Dendritic cell treated with granulocyte-macrophage colony-stimulating factor and Interleukin-4, amounts not matched to agents 40 ng/mL and 50 ng/mL, for 4 days (primary cell): ENCODE measurements around the gene ETNPPL.

ENCODE experiments used
- H3K27ac Mint-ChIP-seq: one replicate; pipeline ENCODE4 v1.8.0; 2022; ENCODE audit warnings: mild to moderate bottlenecking, mixed read lengths
- H3K27me3 Mint-ChIP-seq: one replicate; pipeline ENCODE4 v1.8.0; 2022; ENCODE audit warnings: mild to moderate bottlenecking, mixed read lengths
- H3K36me3 Mint-ChIP-seq: one replicate; pipeline ENCODE4 v1.8.0; 2022; ENCODE audit warnings: low read depth, mixed read lengths
- H3K4me1 Mint-ChIP-seq: one replicate; pipeline ENCODE4 v1.8.0; 2022; ENCODE audit warnings: low read depth, mixed read lengths
- H3K4me3 Mint-ChIP-seq: one replicate; pipeline ENCODE4 v1.8.0; 2022; ENCODE audit warnings: mild to moderate bottlenecking, moderate library complexity, mixed read lengths
- H3K9me3 Mint-ChIP-seq: one replicate; pipeline ENCODE4 v1.8.0; 2022; ENCODE audit warnings: mixed read lengths
- intact Hi-C: fragments of 100-400 bp; cut with micrococcal nuclease; formaldehyde crosslinking; loops from one replicate; pipeline ENCODE4 v1.15.0; 2022

Gene ETNPPL

DNA sequence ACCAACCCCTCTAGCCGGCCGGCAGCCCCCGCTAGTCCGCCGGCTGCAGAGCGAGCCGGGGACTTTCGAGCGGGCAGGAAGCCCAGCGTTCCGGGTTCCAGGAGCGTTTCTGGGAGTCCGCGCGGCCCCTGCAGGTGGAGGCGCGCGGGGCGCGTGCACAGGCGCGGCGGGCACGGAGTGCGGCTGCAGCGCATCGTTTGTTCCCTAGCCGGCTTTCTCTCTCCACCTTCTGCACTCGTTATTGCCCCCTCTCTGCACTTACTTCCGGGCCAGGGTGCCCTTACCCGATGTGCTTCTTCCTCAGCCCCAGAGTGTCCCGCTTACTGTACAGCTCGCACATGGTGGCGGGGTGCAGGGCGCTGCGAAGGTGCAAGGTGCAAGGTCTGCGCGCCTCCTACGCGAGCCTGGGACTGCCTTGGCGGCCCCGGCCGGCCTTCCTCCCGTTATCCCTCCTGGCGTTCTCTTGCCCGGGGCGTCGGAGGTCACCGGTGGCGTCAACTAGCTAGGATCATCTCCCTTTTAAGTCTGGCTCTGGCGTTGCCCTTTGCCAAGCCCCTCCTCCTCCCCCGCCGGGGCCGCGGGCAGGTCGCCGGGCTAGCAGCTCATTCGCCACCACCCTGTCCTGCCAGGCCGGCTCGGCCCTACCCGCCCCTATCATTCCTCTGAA lies at the start of gene ETNPPL:
Gene ETNPPL (minus strand): TSS at position 495 of the 667 bp plus-strand sequence. CDS start 155 bp downstream, at position 340.
- peaks cover 50% of the 10 kb centered on the region for H3K27me3 Mint-ChIP-seq
- intact Hi-C loops: no loop called here
- H3K36me3 Mint-ChIP-seq: no peaks in the 10 kb centered on the region
- no peaks in the 10 kb centered on the region for H3K9me3 Mint-ChIP-seq
- peaks cover 11% of the 10 kb centered on the region for H3K4me1 Mint-ChIP-seq
- no peak within 1 kb of the TSS for H3K27ac Mint-ChIP-seq
- H3K4me3 Mint-ChIP-seq: peak within 1 kb of the TSS; percentile 28

DNA sequence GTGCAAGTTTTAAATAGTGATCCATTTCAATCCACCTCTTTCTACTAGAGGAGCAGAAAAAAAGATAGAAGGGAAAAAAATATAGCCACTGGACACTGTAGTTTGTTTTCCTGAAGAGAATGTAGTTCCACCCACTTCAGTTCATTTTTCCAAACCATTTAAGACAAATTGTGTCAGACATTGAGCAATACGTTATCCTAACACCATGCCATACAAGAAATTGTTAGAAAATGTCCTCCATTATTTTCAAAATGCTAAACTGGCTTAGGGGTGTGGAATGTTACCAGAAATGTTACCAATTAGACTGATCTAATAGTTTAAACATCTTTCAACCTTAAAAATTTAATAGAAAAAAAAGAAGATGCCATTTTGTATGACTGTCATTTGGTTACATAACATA lies 48.6 kb upstream of the ETNPPL start:
- no peaks in the 10 kb centered on the region for H3K4me1 Mint-ChIP-seq
- H3K9me3 Mint-ChIP-seq: no peaks in the 10 kb centered on the region
- no peaks in the 10 kb centered on the region for H3K36me3 Mint-ChIP-seq
- no peak overlapping the region for H3K27ac Mint-ChIP-seq
- intact Hi-C loops: no loop called here
- peaks cover 3% of the 10 kb centered on the region for H3K27me3 Mint-ChIP-seq
- H3K4me3 Mint-ChIP-seq: no peak overlapping the region

DNA sequence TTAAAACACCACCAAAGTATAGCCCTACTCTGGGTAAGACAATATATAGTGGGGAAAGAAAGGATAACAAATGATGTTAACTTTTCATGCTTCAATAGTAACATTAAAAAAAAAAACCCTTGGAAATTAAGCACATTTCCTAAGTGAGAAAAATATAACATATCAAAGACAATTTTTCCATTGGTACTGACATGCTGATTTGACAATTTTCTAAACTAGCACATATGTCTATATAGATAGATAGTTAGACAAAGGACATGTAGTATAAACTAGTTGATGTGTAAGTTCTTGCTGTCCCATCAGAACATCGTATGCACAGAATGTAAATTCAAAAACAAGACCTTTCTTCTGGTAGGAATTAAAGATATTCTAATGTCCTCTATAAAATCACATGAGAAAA lies 47.2 kb upstream of the ETNPPL start:
- Mint-ChIP-seq H3K9me3 (no peaks in the 10 kb centered on the region), H3K4me3 (no peak overlapping the region), H3K27ac (no peak overlapping the region), H3K27me3 (peaks cover 3% of the 10 kb centered on the region), H3K4me1 (no peaks in the 10 kb centered on the region), H3K36me3 (no peaks in the 10 kb centered on the region)
- intact Hi-C loops: no loop called here

DNA sequence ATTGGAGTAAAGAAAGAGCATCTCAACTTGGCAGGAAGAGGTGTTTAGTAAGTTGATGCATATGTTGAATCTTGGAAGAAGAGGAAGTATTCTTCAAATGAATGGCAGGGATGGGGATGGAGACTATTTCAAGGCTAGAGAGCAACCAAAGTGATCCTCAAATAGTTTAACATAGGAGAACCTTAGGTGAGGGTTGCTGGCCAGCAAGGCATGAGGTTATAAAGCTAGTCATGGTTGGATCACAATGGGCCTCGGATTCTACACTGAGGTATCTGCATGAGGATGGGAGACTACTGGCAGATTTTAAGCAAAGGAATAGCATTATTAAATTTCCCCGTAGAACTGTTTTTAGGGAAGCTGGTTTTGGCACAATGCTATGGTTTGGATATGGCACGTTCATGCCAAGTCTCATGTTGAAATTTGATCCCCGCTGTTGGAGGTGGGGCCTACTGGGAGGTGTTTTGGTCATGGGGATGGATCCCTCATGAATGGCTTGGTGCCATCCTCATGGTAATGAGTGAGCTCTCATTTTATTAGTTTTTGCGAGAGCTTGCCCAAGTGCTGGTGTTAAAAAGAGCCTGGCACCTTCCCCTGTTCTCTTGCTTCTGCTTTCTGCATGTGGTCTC lies 41.9 kb upstream of the ETNPPL start:
- no peaks in the 10 kb centered on the region for H3K4me1 Mint-ChIP-seq
- no peaks in the 10 kb centered on the region for H3K9me3 Mint-ChIP-seq
- no peak overlapping the region for H3K27ac Mint-ChIP-seq
- peaks cover 1% of the 10 kb centered on the region for H3K27me3 Mint-ChIP-seq
- H3K36me3 Mint-ChIP-seq: no peaks in the 10 kb centered on the region
- no peak overlapping the region for H3K4me3 Mint-ChIP-seq
- intact Hi-C loops: no loop called here

DNA sequence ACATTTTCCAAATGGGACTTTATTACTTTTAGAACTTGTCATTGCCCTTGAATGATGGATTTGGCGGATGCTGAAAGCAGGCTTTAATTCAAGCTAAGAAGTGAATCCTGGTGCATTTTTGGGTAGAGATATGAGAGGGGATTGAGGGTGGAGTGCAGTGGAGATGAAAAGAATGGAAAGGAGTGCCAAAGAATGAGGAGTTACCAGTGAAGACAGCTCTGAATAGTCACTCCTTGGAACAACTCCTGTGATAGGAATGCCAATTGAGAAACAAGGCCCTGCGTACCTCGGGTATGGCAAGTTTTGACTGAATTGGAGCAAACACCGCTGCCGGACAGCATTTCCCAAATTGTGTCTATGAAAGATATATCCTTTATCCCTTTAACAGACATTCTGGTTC lies 36.5 kb upstream of the ETNPPL start:
- intact Hi-C loops: no loop called here
- Mint-ChIP-seq H3K9me3 (no peaks in the 10 kb centered on the region), H3K4me3 (no peak overlapping the region), H3K4me1 (no peaks in the 10 kb centered on the region), H3K27me3 (no peaks in the 10 kb centered on the region), H3K27ac (no peak overlapping the region), H3K36me3 (no peaks in the 10 kb centered on the region)

DNA sequence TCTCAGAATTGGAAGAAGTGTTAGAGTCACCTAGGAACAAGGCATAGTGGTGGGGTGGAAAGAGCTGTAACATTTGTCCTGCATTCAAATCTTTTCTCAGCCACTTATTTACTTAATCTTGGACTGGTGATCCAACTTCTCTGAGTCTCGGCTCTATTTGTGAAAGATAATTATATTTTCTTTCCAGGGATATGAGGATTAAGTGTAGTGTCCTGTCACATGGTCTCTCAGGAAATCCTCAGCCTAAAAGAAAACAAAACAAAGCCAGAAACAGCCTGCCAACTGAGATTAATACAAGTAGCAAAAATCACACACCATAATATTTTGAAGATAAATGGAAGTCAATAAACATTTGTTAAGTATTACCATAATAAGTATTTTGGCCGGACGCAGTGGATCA lies 33.3 kb upstream of the ETNPPL start:
- H3K27me3 Mint-ChIP-seq: peaks cover 2% of the 10 kb centered on the region
- H3K4me1 Mint-ChIP-seq: no peaks in the 10 kb centered on the region
- H3K36me3 Mint-ChIP-seq: no peaks in the 10 kb centered on the region

DNA sequence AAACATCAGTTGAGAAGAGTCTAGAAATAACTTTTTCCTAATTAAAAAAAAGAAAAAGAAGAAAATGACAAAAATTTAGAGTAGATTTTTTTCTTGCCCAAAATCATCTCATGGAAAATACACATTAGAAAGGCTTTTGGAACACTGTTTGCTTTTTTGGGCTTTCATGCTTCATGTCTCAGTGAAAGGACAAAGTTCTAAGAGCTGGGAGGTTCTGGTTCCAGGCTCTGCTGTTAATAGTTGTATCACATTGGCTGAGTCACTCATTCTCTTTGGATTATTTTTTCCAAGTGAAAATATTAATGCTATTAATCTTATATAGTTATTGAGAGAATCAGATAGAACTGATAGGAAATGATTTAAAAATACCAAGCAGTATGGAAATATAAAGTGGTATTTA lies 32.9 kb upstream of the ETNPPL start:
- Mint-ChIP-seq H3K9me3 (no peaks in the 10 kb centered on the region), H3K27me3 (peaks cover 2% of the 10 kb centered on the region), H3K36me3 (no peaks in the 10 kb centered on the region), H3K4me1 (no peaks in the 10 kb centered on the region), H3K4me3 (no peak overlapping the region), H3K27ac (no peak overlapping the region)
- intact Hi-C loops: no loop called here

More for the DNA sequence above, 33.3 kb upstream of the ETNPPL start:
- no peak overlapping the region for H3K4me3 Mint-ChIP-seq
- no peaks in the 10 kb centered on the region for H3K9me3 Mint-ChIP-seq
- intact Hi-C loops: no loop called here
- no peak overlapping the region for H3K27ac Mint-ChIP-seq

DNA sequence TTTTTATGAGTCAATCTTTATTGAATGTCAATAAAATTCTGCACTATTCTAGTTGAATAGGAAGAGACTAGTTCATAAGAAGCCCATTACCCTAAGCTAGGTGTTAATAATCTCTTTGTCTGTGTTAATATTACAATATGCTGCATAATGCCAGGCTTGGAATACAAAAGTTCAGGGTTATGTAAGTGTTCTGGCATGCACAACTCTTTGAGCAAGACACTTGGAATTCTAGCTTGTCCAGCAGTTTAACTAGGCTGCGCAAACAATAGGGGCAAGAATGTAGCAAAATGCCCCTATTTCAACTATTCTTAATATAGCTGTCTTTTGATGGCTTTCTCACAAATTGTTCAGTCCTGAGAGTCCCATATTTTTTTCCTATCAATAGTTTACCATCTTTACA lies 31.3 kb upstream of the ETNPPL start:
- intact Hi-C loops: no loop called here
- no peak overlapping the region for H3K27ac Mint-ChIP-seq
- peaks cover 2% of the 10 kb centered on the region for H3K27me3 Mint-ChIP-seq
- no peaks in the 10 kb centered on the region for H3K9me3 Mint-ChIP-seq
- no peaks in the 10 kb centered on the region for H3K36me3 Mint-ChIP-seq
- H3K4me3 Mint-ChIP-seq: no peak overlapping the region
- H3K4me1 Mint-ChIP-seq: no peaks in the 10 kb centered on the region

DNA sequence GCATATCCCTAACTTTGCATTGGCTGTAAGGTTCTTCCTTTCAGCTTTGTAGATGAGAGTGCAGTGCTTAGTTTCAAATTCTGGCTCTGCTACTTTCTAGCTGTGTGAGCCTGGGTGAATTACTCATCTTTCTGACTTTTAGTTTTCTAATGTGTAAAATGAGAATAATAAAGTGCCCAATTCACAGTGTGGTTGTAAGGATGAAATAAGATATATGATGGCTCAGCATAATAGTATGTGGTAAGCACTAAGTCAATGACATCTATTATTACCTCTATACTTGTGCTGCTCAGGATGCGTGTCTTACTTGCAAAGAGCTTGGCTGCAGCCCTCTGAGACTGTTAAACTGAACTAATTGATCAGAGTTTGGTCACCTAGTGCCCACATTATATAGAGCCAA lies 30.6 kb upstream of the ETNPPL start:
- Mint-ChIP-seq H3K27ac (no peak overlapping the region), H3K27me3 (peaks cover 2% of the 10 kb centered on the region), H3K9me3 (no peaks in the 10 kb centered on the region), H3K4me3 (no peak overlapping the region), H3K36me3 (no peaks in the 10 kb centered on the region), H3K4me1 (no peaks in the 10 kb centered on the region)
- intact Hi-C loops: no loop called here

DNA sequence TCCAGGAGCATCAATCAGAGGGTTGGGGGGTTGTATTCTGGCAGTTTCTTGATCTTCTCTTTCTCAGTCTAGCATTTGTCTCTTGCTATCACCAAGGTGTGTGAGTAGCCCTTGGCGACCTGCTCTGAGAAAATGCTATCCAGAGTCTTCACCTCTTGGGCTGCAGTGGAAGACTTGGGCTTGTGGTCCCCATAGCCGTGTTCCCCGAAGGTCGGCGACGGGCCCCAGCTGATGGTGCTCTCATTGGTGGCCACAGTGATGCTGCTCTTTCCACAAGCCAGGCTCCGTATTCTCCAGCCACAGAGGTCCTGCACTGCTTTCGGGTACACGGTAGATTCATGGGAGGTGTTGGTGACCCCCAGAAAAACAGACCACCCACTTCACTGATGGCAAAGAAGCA lies 25.9 kb upstream of the ETNPPL start:
- Mint-ChIP-seq H3K4me1 (no peaks in the 10 kb centered on the region), H3K4me3 (no peak overlapping the region), H3K27ac (no peak overlapping the region), H3K27me3 (peaks cover 2% of the 10 kb centered on the region), H3K36me3 (no peaks in the 10 kb centered on the region), H3K9me3 (no peaks in the 10 kb centered on the region)
- intact Hi-C loops: no loop called here

DNA sequence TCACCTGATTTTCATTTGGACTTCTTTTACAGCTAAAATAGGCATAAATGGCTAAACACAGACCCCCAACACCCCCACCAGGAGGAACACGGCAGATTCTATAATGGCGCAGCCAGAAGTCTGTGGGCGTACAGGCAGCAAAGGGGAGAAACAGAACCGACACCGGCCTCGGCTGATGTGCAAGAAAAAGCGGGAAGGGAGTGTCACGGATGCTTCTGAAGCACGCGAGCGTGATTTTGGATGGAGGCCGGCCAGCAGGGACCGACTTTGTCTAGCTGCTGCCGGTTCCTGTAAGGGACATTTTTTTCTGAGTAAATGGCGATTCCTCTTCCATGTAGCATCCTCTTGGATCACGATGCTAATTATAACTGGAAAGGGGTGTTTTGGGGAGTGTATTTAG lies 24.9 kb upstream of the ETNPPL start:
- H3K4me3 Mint-ChIP-seq: no peak overlapping the region
- H3K9me3 Mint-ChIP-seq: no peaks in the 10 kb centered on the region
- H3K27me3 Mint-ChIP-seq: peaks cover 2% of the 10 kb centered on the region
- intact Hi-C loops: no loop called here
- no peak overlapping the region for H3K27ac Mint-ChIP-seq
- no peaks in the 10 kb centered on the region for H3K4me1 Mint-ChIP-seq
- H3K36me3 Mint-ChIP-seq: no peaks in the 10 kb centered on the region

DNA sequence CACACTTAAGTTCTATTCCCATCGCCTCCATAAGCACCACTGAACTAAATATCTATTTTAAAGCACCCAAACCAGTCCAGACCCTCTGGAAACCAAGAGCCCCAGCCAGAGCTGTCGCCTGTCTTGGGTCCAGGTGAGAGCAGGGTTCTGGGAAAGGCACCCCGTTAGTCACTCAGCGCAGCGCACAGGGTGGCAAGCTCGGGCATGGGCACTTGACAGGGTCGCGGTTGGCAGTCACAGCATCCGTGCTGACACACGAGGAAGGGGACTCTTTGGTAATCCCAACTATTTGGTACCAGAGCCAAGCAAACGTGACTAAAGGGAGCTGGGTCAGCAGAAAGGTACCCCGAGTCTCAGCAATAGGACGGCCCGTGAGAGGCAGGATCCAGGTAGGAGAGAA lies 24.3 kb upstream of the ETNPPL start:
- intact Hi-C loops: no loop called here
- no peaks in the 10 kb centered on the region for H3K9me3 Mint-ChIP-seq
- H3K27me3 Mint-ChIP-seq: no peaks in the 10 kb centered on the region
- no peak overlapping the region for H3K4me3 Mint-ChIP-seq
- H3K4me1 Mint-ChIP-seq: no peaks in the 10 kb centered on the region
- no peak overlapping the region for H3K27ac Mint-ChIP-seq
- H3K36me3 Mint-ChIP-seq: no peaks in the 10 kb centered on the region

DNA sequence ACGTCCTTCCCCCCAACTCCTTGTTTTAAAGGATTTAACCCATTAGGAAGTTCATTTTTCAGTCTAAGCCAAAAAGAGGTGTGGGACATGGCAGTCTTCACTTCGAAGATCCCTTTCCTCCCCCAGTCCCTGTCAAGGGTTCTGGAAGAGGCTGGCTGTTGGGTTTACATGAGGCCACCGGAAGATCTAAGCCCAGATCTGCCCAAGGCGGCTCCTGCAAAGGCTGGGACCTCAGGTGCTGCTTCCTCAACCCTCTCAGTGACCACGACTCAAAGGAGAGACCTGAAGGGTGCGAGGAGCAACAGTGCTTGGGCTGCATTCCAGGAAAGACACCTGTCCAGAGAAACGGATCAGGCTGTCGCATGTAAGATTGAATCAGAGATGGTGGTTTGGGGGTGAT lies 23.5 kb upstream of the ETNPPL start:
- H3K27ac Mint-ChIP-seq: no peak overlapping the region
- no peaks in the 10 kb centered on the region for H3K9me3 Mint-ChIP-seq
- no peaks in the 10 kb centered on the region for H3K36me3 Mint-ChIP-seq
- H3K4me1 Mint-ChIP-seq: no peaks in the 10 kb centered on the region
- no peak overlapping the region for H3K4me3 Mint-ChIP-seq
- intact Hi-C loops: no loop called here
- no peaks in the 10 kb centered on the region for H3K27me3 Mint-ChIP-seq

DNA sequence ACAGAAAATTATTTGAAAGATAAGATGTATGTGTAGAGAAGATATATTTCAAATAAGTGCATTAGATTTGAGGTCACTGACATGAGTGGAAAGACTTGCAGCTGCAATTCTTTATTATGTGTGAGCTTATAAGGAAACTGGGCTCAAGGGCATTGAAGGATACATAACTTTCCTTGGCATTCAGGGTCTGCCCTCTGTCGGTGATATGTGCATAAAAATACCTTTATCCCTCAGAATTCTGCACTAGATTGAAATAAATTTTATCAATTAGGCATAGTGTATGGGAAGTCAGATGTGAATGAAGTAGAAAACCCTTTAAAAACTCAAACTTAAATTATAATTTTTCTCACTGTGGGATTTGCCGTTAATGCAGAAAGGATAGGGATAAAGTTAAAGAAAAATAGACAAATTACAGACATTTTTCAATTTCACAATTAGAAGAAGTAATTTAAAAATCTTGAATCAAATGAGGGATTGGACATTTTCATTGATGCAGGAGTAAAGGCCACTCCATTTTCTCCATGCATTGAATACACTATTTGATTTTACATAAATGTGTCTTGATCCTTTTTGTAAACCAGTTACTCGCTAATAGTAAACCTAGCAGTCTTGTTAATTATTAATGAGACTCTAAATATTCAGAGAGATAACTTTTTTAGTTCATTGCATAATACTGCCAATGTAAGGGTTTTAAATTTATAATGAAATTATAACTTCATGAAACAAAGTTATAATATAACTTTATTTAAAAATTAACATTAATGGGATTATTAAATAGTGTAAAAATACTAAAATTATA lies 21.0 kb upstream of the ETNPPL start:
- Mint-ChIP-seq H3K27me3 (no peaks in the 10 kb centered on the region), H3K4me3 (no peak overlapping the region), H3K9me3 (no peaks in the 10 kb centered on the region), H3K4me1 (no peaks in the 10 kb centered on the region), H3K27ac (no peak overlapping the region), H3K36me3 (no peaks in the 10 kb centered on the region)
- intact Hi-C loops: no loop called here
